Epithelial cell of proximal tubule (primary cell): Measurements from ENCODE around the gene ABAT. TPM values are rescaled to one million over a fixed set of nuclear protein-coding genes. Genes with fewer than 3 reads are reported as not detected.

Experiments used
- DNase-seq: peaks from one replicate; pipeline ENCODE4 v3.0.0-alpha.2; 2011; ENCODE audit warnings: low read depth
- H3K4me3 ChIP-seq: 2 replicates; pipeline ENCODE4 v1.5.1; 2011; ENCODE audit warnings: low read depth, mild to moderate bottlenecking, low read length
- total RNA-seq: library from RNA; depleted of rRNA; stranded (reverse); fragments of >200 nt; gene quantifications from 2 replicates; pipeline ENCODE4 v1.2.3, GENCODE V29; 2015
- TF ChIP-seq, protein P1 (sequence below): conservative IDR thresholded peaks from 2 replicates; pipeline ENCODE4 v1.5.1; 2012; ENCODE audit warnings: low read depth, mild to moderate bottlenecking, low read length

ABAT gene
- 1.6 and 3.9 TPM in 2 replicates for total RNA-seq

DNA sequence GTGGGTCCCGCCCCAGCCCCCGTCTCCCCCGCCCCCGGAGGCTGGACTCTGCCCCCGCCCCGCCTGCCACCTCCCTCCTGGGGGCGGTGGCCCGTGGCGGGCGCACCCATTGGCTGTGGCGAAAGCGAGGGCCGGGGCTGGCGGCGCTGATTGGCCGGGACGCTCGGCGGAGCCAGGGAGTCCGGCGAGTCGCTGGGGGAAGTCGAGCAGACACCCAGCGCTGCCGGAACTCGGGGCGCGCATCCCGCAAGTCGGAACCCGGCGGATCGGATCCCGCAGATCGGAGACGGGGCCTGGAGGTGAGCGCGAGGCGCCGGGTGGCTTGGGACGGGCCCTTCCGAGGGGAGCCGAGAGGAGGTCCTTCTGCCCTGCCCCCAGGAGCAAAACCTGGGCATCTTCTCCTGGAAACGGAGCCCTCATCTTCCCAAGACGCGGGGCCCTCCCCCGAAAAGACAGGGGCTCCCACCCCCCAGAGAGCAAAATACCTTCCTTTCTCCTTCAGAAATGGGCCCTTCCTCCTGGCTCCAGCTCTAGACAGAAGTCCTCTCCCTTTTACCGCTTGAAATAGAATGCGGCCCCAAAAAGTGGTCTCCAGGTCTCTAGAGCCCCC is at the start of gene ABAT:
Gene ABAT, plus strand, starts transcription at position 205 of the 610 bp plus-strand sequence. CDS start 61,123 bp downstream, outside the sequence.
- DNase-seq, result no peak
- TF ChIP-seq, protein P1, sequence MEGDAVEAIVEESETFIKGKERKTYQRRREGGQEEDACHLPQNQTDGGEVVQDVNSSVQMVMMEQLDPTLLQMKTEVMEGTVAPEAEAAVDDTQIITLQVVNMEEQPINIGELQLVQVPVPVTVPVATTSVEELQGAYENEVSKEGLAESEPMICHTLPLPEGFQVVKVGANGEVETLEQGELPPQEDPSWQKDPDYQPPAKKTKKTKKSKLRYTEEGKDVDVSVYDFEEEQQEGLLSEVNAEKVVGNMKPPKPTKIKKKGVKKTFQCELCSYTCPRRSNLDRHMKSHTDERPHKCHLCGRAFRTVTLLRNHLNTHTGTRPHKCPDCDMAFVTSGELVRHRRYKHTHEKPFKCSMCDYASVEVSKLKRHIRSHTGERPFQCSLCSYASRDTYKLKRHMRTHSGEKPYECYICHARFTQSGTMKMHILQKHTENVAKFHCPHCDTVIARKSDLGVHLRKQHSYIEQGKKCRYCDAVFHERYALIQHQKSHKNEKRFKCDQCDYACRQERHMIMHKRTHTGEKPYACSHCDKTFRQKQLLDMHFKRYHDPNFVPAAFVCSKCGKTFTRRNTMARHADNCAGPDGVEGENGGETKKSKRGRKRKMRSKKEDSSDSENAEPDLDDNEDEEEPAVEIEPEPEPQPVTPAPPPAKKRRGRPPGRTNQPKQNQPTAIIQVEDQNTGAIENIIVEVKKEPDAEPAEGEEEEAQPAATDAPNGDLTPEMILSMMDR, result no peak
- peak within 1 kb of the TSS; percentile 72 for H3K4me3 ChIP-seq

DNA sequence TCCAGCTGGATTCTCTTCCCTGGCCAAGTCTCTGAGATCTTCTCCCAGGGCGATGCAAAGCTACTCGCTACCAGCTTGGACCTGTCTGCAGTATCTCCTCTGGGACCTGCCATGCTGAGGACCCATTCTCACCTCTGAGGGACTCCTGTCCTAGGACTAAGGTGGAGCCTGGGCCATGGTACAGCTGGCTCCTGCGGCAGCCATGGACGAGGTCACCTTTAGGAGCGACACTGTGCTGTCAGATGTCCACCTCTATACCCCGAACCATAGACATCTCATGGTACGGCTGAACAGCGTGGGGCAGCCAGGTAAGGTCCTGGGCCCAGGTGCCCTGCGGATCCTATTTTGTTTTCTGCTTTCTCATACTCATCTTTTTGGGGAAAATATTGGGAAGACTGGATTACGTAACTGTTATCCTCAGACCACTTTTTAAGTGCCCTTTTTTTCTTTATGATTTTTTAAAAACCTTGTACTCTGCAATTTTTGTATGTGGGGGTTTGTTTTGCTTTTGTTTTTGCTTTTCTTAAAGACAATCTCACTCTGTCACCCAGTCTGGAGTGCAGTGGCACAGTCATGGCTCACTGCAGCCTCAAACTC is 48.8 kb upstream of the ABAT start:
- DNase-seq, result no peak
- TF ChIP-seq, protein P1, result no peak
- H3K4me3 ChIP-seq, result no peak overlapping the region

DNA sequence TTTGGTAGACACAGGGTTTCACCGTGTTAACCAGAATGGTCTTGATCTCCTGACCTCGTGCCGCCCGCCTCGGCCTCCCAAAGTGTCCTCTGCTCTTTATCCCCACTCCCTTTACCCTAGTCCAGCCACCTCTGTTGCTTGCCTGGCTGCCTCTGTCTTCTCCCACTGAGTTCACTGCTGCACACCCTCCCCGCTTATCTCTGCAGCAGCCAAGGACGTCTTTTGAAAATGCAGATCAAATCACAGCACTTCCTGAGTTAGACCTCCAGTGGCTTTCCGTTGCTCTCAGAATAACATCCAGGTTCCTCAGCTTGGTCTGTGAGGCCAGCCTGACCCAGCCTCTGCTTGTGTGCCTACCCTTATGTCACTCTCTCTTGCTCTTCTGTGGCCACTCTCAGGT is 47.5 kb upstream of the ABAT start:
- no peak overlapping the region for H3K4me3 ChIP-seq
- DNase-seq, result no peak
- TF ChIP-seq, protein P1, result no peak

DNA sequence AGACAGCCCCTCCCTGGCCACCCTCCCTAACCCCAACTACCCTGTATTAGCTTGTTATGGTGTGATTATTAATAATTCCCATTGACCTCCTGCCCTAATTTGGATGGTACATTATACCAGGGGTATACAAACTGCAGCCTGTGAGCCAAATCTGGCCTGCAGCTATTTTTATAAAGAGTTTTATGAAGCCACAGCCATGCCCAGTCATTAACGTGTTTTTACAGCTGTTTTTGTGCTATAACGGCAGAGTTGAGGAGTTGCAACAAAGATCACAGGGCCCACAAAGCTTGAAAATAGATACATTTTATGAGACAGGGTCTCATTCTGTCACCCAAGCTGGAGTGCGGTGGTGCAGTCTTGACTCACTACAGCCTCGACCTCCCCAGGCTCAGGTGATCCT is 47.0 kb upstream of the ABAT start:
- TF ChIP-seq, protein P1, result no peak
- no peak for DNase-seq
- no peak overlapping the region for H3K4me3 ChIP-seq

DNA sequence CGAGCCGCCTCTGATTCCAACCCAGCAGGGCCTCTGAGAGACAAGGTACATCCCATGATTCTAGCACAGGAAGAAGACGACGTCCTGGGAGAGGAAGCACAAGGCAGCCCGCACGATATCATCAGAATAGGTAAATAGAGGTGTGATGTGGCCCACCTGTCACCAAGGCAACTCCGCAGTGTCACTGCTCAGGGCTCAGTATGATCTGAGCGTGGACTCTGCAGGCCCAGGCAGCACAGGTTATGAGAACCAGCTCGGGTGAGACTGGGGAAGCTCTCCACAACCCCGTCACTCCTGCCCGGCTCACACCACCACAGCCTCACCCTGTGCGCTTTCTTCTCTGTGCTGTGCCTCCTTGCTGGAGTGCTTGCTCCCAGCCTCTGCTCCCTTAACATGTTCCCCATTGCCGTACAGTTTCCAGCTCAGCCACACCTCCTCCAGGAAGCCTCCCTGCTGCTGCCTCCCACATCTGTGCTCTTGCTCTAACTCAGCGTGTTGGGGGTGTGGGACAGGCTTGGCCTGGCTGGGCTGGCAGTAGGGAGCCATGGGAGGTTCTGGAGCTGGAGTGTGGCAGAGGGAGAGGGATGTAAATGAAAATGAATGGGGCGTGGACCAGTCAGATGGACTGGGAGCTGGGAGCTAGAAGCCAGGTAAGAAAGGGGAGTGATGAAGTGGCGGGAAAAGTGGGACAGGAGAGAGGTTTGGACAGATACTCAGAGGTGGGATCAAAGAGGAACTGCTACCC is 45.3 kb upstream of the ABAT start:
- DNase-seq, result no peak
- no peak overlapping the region for H3K4me3 ChIP-seq
- TF ChIP-seq, protein P1, result no peak

DNA sequence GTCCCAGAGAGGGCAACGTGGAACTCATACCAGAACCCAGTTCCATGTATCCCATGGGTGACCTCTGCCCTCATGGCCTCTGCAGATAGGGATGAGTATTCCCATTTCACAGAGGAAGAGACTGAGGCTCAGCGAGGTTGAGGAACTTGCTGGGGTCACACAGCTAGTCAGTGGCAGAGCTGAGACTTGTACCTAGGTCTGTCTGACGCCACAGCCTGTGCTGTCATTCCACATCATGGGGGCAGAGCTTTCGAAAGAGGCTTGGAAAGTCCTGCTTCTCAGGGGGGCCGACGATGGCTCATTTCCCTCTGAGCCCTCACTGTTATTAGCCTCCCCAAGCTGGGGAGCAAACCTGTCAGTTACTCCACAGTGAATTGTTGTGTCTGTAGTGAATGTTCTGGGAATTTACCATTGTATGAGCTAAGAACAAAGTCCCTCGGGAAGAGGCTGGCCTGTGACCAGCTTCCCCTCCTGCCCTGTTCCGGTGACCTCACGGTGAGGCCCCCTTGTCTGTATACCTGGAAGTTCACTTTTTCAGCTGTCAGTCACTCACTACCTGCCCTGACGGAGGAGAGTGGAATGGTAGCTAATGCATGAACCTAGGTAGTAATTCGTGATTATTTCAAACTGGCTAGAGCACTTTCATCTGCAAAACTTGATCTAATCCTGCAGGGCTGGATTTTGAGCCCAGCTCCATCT is 44.0 kb upstream of the ABAT start:
- TF ChIP-seq, protein P1, result no peak
- H3K4me3 ChIP-seq, result no peak overlapping the region
- no peak for DNase-seq
